Measurements from ENCODE around the gene POLR1F. TPM values are rescaled to one million over a fixed set of nuclear protein-coding genes. Genes with fewer than 3 reads are reported as not detected.

POLR1F gene
- total and polyA plus RNA-seq, 2 donors (not counting 3 experiments of a cell fraction or from before 2014, with no cell fraction given), result 10.4 to 27.0 TPM

DNA sequence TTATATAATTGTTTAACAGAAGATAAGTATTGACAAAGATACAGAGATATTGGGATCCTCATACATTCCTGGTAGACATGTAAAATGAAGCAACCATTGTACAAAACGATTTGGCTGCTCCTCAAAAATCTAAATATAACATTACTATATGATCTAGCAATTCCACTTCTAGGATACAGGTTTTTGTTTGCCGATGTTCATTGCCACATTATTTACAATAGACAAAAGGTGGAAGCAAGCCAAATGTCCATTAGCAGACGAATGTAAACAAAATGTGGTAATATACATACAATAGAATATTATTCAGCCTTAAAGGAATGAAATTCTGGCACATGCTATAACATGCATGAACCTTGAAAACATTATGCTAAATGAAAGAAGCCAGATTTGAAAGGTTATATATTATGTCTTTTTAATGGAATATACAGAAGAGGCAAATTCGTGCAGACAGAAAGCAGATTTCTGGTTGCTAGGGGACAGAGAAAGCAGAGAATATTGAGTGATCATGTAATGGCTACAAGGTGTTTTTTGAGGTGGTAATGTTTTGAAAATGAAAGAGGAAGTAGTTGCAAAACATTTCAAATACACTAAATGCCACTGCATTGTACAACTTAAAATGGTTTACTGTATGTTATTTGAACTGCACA, 44.9 kb downstream of the POLR1F start:
- Histone ChIP-seq H4K20me1 (replicated peaks; ENCODE audit: control insufficient read depth, extremely low read depth, insufficient read depth, low read length) (no peaks in the 10 kb centered on the region), H3K9ac (replicated peaks; ENCODE audit: extremely low read depth, insufficient read depth, low read length) (no peak overlapping the region), H2AFZ (ENCODE audit: low read depth, low read length) (no peak overlapping the region), H3K27me3 (ENCODE audit: control insufficient read depth in 2 of 2, insufficient read depth in 2 of 2, low read length in 2 of 2) (peaks cover 2 to 11% of the 10 kb centered on the region in 2 experiments), H3K4me2 (ENCODE audit: insufficient read depth, low read length) (no peak overlapping the region), H3K36me3 (ENCODE audit: control insufficient read depth in 2 of 2, extremely low read depth in 1 of 2, insufficient read depth in 2 of 2, low read length in 2 of 2) (no peaks in the 10 kb centered on the region), H3K4me3 (replicated peaks in 1 of 3; ENCODE audit: insufficient read depth in 1 of 3, low read depth in 1 of 3, low read length in 3 of 3) (no peak overlapping the region), H3K27ac (ENCODE audit: insufficient read depth, low read depth, low read length) (no peak overlapping the region), H3K4me1 (ENCODE audit: control insufficient read depth, extremely low read depth, insufficient read depth, low read length) (no peaks in the 10 kb centered on the region), H3K9me3 (replicated peaks; ENCODE audit: control insufficient read depth, insufficient read depth, low read length) (no peaks in the 10 kb centered on the region), H3K79me2 (ENCODE audit: control insufficient read depth, insufficient read depth, low read length) (no peaks in the 10 kb centered on the region), H3K9me1 (replicated peaks; ENCODE audit: control insufficient read depth, extremely low read depth, insufficient read depth, low read length) (no peaks in the 10 kb centered on the region)
- intact Hi-C loops (cut with micrococcal nuclease) (no loop called here), dilution Hi-C loops (cut with MboI; ENCODE audit: extremely low pct_ligation_motif_present, low sequenced_read_pairs) (no loop called here)
- TF ChIP-seq EZH2 (IDR thresholded peaks at IDR 0.05; ENCODE audit: borderline replicate concordance, low read depth, low read length, severe bottlenecking) (no peak), POLR2A (IDR thresholded peaks at IDR 0.05; ENCODE audit: low read depth, low read length) (no peak), MYC (IDR thresholded peaks at IDR 0.05; ENCODE audit: low read depth, low read length) (no peak), JUN (IDR thresholded peaks at IDR 0.05; ENCODE audit: borderline replicate concordance, insufficient read depth, insufficient read length, low read depth) (no peak), FOS (IDR thresholded peaks at IDR 0.05; ENCODE audit: borderline replicate concordance, insufficient read depth, low read length) (no peak), POLR2AphosphoS5 (IDR thresholded peaks at IDR 0.05; ENCODE audit: insufficient read depth, low read depth, low read length) (no peak), GATA2 (IDR thresholded peaks at IDR 0.05; ENCODE audit: insufficient read depth, insufficient read length, low read depth, low read length) (no peak)
- TF ChIP-seq, protein P1, sequence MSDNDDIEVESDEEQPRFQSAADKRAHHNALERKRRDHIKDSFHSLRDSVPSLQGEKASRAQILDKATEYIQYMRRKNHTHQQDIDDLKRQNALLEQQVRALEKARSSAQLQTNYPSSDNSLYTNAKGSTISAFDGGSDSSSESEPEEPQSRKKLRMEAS (IDR thresholded peaks at IDR 0.05; ENCODE audit: insufficient read depth, insufficient read length), result no peak
- TF ChIP-seq, protein P2, sequence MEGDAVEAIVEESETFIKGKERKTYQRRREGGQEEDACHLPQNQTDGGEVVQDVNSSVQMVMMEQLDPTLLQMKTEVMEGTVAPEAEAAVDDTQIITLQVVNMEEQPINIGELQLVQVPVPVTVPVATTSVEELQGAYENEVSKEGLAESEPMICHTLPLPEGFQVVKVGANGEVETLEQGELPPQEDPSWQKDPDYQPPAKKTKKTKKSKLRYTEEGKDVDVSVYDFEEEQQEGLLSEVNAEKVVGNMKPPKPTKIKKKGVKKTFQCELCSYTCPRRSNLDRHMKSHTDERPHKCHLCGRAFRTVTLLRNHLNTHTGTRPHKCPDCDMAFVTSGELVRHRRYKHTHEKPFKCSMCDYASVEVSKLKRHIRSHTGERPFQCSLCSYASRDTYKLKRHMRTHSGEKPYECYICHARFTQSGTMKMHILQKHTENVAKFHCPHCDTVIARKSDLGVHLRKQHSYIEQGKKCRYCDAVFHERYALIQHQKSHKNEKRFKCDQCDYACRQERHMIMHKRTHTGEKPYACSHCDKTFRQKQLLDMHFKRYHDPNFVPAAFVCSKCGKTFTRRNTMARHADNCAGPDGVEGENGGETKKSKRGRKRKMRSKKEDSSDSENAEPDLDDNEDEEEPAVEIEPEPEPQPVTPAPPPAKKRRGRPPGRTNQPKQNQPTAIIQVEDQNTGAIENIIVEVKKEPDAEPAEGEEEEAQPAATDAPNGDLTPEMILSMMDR (IDR thresholded peaks at IDR 0.05; ENCODE audit: extremely low read depth in 1 of 2, insufficient read depth in 1 of 2, low read depth in 1 of 2, low read length in 2 of 2), result no peak
- BruUV-seq (replicated peaks), result no TSS peak
- CTCF ChIA-PET, result interaction anchor here (0.9 to 3.8 kb wide), 7 partner anchors 10 to 1312 kb away, joined by 3 to 40 read pairs (median 5); no protein-coding TSS in a partner anchor
- no peak for FAIRE-seq
- DNase-seq (ENCODE audit: low read depth, low spot score), result no peak
- POLR2A ChIA-PET, result no interaction called here
